ENCODE results near the gene TTLL12.

The TTLL12 gene

DNA sequence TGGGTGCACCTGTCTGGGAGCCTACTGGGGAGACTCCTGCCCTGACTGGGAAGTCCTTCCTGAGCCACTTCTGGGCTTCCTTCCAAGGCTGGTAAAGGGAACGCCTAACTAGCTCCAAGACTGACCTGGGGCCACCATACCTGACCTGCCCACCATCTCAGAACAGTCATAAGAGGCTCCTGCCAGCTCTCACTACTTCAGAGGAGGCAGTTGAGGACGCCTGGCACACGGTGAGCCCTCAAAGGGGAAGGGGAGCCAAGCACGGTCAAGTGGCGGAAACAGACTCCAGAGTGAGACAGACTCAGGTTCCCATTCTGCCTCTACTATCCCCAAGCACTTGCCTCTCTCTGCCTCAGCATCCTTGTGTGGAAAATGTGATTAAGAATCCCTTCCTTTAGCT is 51.4 kb downstream of the TTLL12 start:
- Histone ChIP-seq H3K27me3 (ENCODE audit: insufficient read depth, low read depth) (no peaks in the 10 kb centered on the region), H3K36me3 (ENCODE audit: insufficient read depth) (no peaks in the 10 kb centered on the region), H3K79me2 (ENCODE audit: insufficient read depth, low read depth) (no peaks in the 10 kb centered on the region), H3K4me2 (no peak overlapping the region), H2AFZ (ENCODE audit: low read depth) (no peak overlapping the region), H3K27ac (no peak overlapping the region), H3K4me1 (ENCODE audit: low read depth, poor library complexity, severe bottlenecking) (peaks cover 2% of the 10 kb centered on the region), H3K9ac (no peak overlapping the region), H4K20me1 (ENCODE audit: insufficient read depth) (no peaks in the 10 kb centered on the region), H3K4me3 (IDR thresholded peaks at IDR 0.05; ENCODE audit: insufficient read depth, low read depth, low read length) (no peak overlapping the region)
- TF ChIP-seq, protein P1, sequence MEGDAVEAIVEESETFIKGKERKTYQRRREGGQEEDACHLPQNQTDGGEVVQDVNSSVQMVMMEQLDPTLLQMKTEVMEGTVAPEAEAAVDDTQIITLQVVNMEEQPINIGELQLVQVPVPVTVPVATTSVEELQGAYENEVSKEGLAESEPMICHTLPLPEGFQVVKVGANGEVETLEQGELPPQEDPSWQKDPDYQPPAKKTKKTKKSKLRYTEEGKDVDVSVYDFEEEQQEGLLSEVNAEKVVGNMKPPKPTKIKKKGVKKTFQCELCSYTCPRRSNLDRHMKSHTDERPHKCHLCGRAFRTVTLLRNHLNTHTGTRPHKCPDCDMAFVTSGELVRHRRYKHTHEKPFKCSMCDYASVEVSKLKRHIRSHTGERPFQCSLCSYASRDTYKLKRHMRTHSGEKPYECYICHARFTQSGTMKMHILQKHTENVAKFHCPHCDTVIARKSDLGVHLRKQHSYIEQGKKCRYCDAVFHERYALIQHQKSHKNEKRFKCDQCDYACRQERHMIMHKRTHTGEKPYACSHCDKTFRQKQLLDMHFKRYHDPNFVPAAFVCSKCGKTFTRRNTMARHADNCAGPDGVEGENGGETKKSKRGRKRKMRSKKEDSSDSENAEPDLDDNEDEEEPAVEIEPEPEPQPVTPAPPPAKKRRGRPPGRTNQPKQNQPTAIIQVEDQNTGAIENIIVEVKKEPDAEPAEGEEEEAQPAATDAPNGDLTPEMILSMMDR (conservative IDR thresholded peaks at IDR 0.05; ENCODE audit: low read depth, low read length) = no peak

DNA sequence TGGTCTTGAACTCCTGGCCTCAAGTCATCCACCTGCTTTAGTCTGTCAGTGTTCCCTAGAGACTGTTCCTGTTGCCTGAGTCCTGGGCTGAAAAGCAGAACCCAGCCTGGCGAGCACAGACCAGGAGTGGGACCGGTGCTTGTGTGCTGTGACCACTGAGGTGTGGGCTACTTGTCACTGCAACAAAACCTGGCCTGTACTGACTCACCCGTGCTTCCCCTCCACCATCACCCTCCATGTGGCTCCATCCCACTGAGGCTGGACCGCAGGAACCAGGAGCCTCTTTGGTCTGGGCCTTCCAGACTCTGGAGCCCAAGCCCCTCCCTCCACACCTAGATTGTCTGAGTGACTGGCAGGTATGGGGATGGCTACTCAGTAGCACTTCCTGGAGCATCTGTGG is 52.4 kb downstream of the TTLL12 start:
- Histone ChIP-seq H3K79me2 (ENCODE audit: insufficient read depth, low read depth) (no peaks in the 10 kb centered on the region), H3K4me3 (IDR thresholded peaks at IDR 0.05; ENCODE audit: insufficient read depth, low read depth, low read length) (no peak overlapping the region), H3K36me3 (ENCODE audit: insufficient read depth) (no peaks in the 10 kb centered on the region), H3K9ac (no peak overlapping the region), H3K4me2 (no peak overlapping the region), H3K27me3 (ENCODE audit: insufficient read depth, low read depth) (no peaks in the 10 kb centered on the region), H3K4me1 (ENCODE audit: low read depth, poor library complexity, severe bottlenecking) (peaks cover 13% of the 10 kb centered on the region), H4K20me1 (ENCODE audit: insufficient read depth) (no peaks in the 10 kb centered on the region), H2AFZ (ENCODE audit: low read depth) (no peak overlapping the region), H3K27ac (no peak overlapping the region)
- TF ChIP-seq, protein P1 (conservative IDR thresholded peaks at IDR 0.05; ENCODE audit: low read depth, low read length) = no peak

DNA sequence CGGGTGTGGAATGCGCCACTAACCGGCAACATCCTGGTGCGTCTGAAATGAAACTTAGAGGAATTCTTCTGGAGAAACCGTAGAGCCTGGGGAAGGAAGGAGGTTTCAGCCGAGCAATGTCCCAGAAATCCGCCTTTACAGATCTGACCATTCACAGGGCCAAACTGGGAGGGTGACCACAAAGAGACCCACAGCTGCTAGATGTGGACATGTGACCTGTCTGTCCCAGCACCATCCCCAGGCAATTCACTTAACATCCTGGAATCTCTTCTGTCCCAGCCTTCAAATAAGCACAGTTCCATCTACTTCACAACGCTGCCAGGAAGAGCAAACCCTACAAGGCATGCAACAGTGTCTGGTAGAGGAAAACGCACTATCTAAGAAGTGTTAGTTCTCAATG is 53.5 kb downstream of the TTLL12 start:
- H4K20me1 ChIP-seq (ENCODE audit: insufficient read depth) = no peaks in the 10 kb centered on the region
- no peak overlapping the region for H3K4me3 ChIP-seq (IDR thresholded peaks at IDR 0.05; ENCODE audit: insufficient read depth, low read depth, low read length)
- TF ChIP-seq, protein P1 (conservative IDR thresholded peaks at IDR 0.05; ENCODE audit: low read depth, low read length) = no peak
- no peaks in the 10 kb centered on the region for H3K27me3 ChIP-seq (ENCODE audit: insufficient read depth, low read depth)
- no peak overlapping the region for H3K9ac ChIP-seq
- no peaks in the 10 kb centered on the region for H3K79me2 ChIP-seq (ENCODE audit: insufficient read depth, low read depth)
- H3K4me1 ChIP-seq (ENCODE audit: low read depth, poor library complexity, severe bottlenecking) = peaks cover 24% of the 10 kb centered on the region
- no peak overlapping the region for H3K4me2 ChIP-seq
- no peak overlapping the region for H2AFZ ChIP-seq (ENCODE audit: low read depth)
- no peaks in the 10 kb centered on the region for H3K36me3 ChIP-seq (ENCODE audit: insufficient read depth)
- no peak overlapping the region for H3K27ac ChIP-seq

DNA sequence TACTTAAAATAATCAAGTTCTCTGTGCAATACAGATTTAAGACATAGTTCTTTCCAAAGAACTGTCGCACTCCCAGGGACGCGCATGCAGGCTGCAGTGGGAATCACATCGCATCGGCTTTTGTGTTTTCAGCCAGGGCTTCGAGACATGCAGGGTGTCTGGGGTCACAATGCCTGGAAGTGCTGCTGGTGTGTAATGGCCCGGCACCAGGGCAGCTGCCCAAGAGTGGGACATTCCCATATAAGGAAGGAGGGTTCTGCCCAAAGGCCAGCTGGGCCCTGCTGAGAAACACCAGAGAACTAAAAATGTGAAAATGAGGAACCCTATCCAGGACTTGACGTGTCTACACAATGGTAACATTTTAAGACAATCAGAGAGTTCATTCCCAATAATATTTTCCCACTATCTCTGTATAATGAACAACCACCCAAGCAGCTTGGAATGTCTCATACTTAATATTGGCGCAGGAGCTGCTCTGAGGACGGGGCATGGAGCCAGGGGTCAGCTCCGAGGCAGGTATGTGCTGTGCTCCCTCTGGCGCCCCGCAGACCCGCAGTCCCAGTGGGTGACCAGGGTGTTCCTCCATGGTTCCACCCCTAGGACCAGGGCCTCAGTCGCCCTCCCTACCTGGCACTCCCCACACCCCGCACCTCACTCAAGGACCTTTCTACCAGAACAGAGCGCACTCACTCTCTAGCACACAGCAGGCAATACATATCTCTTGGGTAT is 55.0 kb downstream of the TTLL12 start:
- TF ChIP-seq, protein P1 (conservative IDR thresholded peaks at IDR 0.05; ENCODE audit: low read depth, low read length) = no peak
- Histone ChIP-seq H3K4me2 (no peak overlapping the region), H3K9ac (no peak overlapping the region), H3K79me2 (ENCODE audit: insufficient read depth, low read depth) (no peaks in the 10 kb centered on the region), H3K36me3 (ENCODE audit: insufficient read depth) (no peaks in the 10 kb centered on the region), H3K27ac (no peak overlapping the region), H3K27me3 (ENCODE audit: insufficient read depth, low read depth) (no peaks in the 10 kb centered on the region), H3K4me1 (ENCODE audit: low read depth, poor library complexity, severe bottlenecking) (peaks cover 37% of the 10 kb centered on the region), H3K4me3 (IDR thresholded peaks at IDR 0.05; ENCODE audit: insufficient read depth, low read depth, low read length) (no peak overlapping the region), H2AFZ (ENCODE audit: low read depth) (no peak overlapping the region), H4K20me1 (ENCODE audit: insufficient read depth) (no peaks in the 10 kb centered on the region)

Measured in KMS-11 (cell line).